Hindlimb muscle (tissue), 1 donor: ENCODE data around the gene CYP21A2. TPM values are rescaled to one million over a fixed set of nuclear protein-coding genes. Genes with fewer than 3 reads are reported as not detected.
"Not testable (repeated sequence)": the region's sequence is repeated elsewhere in the genome, so short reads cannot be mapped to it uniquely, and the experiment has no call there.

Experiments
- DNase-seq: peaks from one replicate; pipeline ENCODE4 v3.0.0-alpha.2; 2013
- polyA plus RNA-seq: library from polyadenylated mRNA; unstranded; fragments of 120-200 nt; gene quantifications from one replicate; pipeline ENCODE4 v1.2.1, GENCODE V29; 2013; ENCODE audit not compliant: insufficient read length

The CYP21A2 gene
- 1.8 TPM for polyA plus RNA-seq

DNA sequence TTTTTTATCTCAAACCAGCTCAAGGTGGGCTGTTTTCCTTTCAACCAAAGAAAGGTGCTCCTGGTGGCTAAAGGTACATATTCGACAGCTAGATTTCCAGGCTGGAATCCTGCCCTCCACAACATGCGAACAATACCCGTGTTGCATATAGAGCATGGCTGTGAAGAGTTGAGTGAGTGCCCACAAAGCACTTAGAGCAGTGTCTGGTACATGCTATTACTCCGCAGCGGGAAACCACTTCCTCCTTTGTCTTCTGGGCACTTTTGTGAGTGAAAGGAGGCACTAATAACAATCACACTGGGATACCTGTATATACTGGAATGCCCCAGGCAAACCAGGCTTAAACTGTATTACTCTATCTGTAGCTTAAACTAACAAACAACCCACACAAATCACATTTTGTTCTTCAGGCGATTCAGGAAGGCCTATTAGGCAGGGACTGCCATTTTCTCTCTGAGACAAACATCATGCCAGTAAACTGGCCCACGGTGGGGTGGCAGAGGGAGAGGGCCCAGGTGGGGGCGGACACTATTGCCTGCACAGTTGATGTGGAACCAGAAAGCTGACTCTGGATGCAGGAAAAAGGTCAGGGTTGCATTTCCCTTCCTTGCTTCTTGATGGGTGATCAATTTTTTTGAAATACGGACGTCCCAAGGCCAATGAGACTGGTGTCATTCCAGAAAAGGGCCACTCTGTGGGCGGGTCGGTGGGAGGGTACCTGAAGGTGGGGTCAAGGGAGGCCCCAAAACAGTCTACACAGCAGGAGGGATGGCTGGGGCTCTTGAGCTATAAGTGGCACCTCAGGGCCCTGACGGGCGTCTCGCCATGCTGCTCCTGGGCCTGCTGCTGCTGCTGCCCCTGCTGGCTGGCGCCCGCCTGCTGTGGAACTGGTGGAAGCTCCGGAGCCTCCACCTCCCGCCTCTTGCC lies at the start of gene CYP21A2:
Gene CYP21A2 (plus strand): TSS at position 818 of the 927 bp plus-strand sequence. CDS start 8 bp downstream, at position 826.
- DNase-seq, result not testable (repeated sequence)

DNA sequence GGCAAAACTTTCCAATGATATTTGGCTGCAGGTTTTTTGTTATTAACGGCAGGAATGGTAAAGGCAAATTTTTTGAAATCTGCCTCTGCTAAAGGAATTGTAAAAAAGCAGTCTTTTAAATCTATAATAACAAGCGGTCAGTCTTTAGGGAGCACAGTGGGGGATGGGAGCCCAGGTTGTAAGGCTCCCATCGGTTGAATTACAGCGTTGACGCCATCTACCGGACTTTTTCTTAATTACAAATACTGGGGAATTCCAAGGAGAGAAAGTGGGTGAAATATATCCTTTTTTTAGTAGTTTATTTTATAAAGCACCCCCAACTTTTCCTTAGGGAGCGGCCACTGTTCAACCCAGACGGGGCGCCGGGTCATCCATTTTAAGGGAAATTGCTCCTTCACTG lies 48.9 kb upstream of the CYP21A2 start:
- not testable (repeated sequence) for DNase-seq

DNA sequence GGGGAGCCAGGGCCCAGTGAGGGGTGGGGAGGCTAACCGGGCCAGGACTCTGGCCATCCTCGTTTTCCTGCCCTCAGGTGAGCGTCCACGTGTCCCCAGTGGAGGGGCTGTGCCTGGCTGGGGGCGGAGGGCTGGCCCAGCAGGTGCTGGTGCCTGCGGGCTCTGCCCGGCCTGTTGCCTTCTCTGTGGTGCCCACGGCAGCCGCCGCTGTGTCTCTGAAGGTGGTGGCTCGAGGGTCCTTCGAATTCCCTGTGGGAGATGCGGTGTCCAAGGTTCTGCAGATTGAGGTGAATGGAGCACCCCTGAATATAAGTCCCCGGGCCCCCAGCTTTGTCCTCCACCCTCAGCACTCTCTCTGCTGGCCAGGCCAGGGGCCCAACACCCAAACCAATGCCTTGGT lies 43.8 kb upstream of the CYP21A2 start:
- not testable (repeated sequence) for DNase-seq

- not testable (repeated sequence) for DNase-seq
These were observed 41.8 kb upstream of the CYP21A2 start for GRCh38 chr6:31996385-31996784.

GRCh38 chr6:32002546-32003268 lies 35.5 kb upstream of the CYP21A2 start:
- not testable (repeated sequence) for DNase-seq

- DNase-seq, result not testable (repeated sequence)
These were observed 34.9 kb upstream of the CYP21A2 start for GRCh38 chr6:32003301-32003700.

GRCh38 chr6:32004393-32004792 lies 33.8 kb upstream of the CYP21A2 start:
- DNase-seq, result not testable (repeated sequence)

DNA sequence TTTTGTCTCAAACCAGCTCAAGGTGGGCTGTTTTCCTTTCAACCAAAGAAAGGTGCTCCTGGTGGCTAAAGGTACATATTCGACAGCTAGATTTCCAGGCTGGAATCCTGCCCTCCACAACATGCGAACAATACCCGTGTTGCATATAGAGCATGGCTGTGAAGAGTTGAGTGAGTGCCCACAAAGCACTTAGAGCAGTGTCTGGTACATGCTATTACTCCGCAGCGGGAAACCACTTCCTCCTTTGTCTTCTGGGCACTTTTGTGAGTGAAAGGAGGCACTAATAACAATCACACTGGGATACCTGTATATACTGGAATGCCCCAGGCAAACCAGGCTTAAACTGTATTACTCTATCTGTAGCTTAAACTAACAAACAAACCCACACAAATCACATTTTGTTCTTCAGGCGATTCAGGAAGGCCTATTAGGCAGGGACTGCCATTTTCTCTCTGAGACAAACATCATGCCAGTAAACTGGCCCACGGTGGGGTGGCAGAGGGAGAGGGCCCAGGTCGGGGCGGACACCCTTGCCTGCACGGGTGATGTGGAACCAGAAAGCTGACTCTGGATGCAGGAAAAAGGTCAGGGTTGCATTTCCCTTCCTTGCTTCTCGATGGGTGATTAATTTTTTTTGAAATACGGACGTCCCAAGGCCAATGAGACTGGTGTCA lies 33.2 kb upstream of the CYP21A2 start:
- not testable (repeated sequence) for DNase-seq

DNA sequence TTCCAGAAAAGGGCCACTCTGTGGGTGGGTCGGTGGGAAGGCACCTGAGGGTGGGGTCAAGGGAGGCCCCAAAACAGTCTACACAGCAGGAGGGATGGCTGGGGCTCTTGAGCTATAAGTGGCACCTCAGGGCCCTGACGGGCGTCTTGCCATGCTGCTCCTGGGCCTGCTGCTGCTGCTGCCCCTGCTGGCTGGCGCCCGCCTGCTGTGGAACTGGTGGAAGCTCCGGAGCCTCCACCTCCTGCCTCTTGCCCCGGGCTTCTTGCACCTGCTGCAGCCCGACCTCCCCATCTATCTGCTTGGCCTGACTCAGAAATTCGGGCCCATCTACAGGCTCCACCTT lies 32.7 kb upstream of the CYP21A2 start:
- not testable (repeated sequence) for DNase-seq

- not testable (repeated sequence) for DNase-seq
These were observed 32.2 kb upstream of the CYP21A2 start for GRCh38 chr6:32005991-32006529.

- not testable (repeated sequence) for DNase-seq
These were observed 31.1 kb upstream of the CYP21A2 start for GRCh38 chr6:32007086-32007485.

DNA sequence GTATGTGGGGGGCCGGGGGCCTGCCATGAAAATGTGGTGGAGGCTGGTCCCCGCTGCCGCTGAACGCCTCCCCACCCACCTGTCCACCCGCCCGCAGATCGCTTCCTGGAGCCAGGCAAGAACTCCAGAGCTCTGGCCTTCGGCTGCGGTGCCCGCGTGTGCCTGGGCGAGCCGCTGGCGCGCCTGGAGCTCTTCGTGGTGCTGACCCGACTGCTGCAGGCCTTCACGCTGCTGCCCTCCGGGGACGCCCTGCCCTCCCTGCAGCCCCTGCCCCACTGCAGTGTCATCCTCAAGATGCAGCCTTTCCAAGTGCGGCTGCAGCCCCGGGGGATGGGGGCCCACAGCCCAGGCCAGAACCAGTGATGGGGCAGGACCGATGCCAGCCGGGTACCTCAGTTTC lies 30.2 kb upstream of the CYP21A2 start:
- DNase-seq, result not testable (repeated sequence)

- DNase-seq, result not testable (repeated sequence)
These were observed 29.6 kb upstream of the CYP21A2 start for GRCh38 chr6:32008616-32009015.

- not testable (repeated sequence) for DNase-seq
These were observed 28.7 kb upstream of the CYP21A2 start for GRCh38 chr6:32009537-32009936.

- not testable (repeated sequence) for DNase-seq
These were observed 27.2 kb upstream of the CYP21A2 start for GRCh38 chr6:32010856-32011530.

DNA sequence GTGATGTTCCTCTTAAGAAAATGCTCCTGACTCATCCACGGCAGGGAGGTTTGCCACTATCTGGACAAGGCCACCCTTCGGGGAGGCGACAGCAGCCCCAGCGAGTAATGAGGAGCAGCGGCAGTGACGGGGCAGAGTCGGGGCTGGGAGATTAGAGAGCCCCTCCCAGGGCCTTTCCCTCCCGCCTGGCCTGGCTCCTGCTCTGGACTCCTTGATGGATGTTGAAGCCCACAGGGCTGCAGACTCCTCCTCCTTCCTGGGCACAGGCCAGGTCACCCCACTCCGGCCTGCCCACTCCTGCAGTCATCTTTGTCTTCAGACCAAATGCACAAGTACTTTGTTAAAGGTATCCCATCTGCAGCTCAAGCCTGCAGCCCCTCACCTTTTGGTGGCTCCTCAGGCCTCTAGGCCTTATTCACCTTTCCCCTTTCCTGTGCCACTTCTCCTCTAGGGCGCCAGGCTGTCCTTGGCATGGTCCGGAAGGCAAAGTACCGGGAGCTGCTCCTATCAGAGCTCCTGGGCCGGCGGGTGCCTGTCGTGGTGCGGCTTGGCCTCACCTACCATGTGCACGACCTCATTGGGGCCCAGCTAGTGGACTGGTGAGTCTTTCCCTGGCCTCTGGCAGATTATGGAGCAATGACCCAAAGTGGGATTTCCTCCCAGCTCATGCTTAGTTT lies 25.1 kb upstream of the CYP21A2 start:
- not testable (repeated sequence) for DNase-seq

DNA sequence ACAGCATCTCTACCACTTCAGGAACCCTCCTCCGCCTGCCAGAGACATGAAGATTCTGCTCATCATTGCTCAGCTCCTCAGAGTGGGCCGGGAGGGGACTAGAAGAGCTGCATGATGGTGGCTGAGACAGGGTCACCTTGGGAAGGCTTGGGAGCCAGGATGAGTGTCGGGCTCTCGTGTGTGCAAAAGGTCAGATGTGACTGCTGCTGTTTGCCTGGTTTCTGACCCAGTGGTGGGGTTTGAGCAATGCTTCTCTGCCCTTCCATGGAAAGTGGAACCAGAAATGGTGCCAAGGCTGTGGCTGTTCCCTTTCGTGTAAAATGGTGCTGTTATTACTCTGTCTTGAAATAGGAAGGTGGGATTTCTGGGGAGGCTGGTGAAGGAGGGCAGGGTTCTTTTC lies 24.5 kb upstream of the CYP21A2 start:
- not testable (repeated sequence) for DNase-seq

GRCh38 chr6:32014547-32014946 lies 23.7 kb upstream of the CYP21A2 start, which contains the start of gene C4B:
TSS of gene C4B (plus strand) at chr6:32014795. CDS start at chr6:32014846, 51 bp downstream.
- not testable (repeated sequence) for DNase-seq

- not testable (repeated sequence) for DNase-seq
These were observed 16.1 kb upstream of the CYP21A2 start for GRCh38 chr6:32022100-32022499.

GRCh38 chr6:32028631-32029030 lies 9.6 kb upstream of the CYP21A2 start:
- not testable (repeated sequence) for DNase-seq

DNA sequence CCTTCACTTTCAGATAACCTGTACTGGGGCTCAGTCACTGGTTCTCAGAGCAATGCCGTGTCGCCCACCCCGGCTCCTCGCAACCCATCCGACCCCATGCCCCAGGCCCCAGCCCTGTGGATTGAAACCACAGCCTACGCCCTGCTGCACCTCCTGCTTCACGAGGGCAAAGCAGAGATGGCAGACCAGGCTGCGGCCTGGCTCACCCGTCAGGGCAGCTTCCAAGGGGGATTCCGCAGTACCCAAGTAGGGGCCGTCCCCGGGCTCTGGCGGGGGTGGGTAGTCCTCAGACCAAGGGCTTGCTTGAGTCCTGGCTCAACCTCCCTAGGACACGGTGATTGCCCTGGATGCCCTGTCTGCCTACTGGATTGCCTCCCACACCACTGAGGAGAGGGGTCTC lies 8.7 kb upstream of the CYP21A2 start:
- DNase-seq, result not testable (repeated sequence)
